ENCODE measurements around the gene MCF2. TPM values are rescaled to one million over a fixed set of nuclear protein-coding genes. Genes with fewer than 3 reads are reported as not detected.

The MCF2 gene
- total RNA-seq, 1 experiment from 2014 or later: 0.39 TPM

DNA sequence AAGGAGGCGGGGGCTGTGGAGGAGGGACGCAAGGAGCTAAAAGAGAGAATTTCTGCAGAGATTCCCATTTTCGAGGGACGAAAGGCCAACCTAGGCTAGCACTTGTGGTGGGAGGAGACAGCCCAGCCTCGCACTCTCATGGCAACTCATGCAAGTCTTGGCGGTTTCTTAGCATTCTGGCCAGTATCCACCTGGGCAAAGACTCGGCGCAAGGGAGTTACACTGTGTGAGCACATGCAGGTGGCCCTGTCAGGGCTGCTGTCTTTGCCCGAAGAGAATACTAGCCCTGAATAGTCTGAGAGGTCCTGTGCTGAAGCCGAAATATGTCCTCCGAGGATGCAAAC lies 15.5 kb downstream of the MCF2 start:
- no peaks in the 10 kb centered on the region; the same call in 1 of the 2 replicates for H3K27me3 ChIP-seq (ENCODE audit: insufficient read depth, low read length)
- H3K79me2 ChIP-seq (ENCODE audit: insufficient read depth, low read length): no peaks in the 10 kb centered on the region
- no peak overlapping the region for H3K18ac ChIP-seq (ENCODE audit: insufficient read length, low read depth, low read length)
- no peak overlapping the region for H3K14ac ChIP-seq (ENCODE audit: insufficient read depth, low read length)
- H3K4ac ChIP-seq (ENCODE audit: low read depth, low read length): no peak overlapping the region
- no peak overlapping the region for H3K23ac ChIP-seq (ENCODE audit: insufficient read length, low read depth, low read length)
- TF ChIP-seq, protein P1, sequence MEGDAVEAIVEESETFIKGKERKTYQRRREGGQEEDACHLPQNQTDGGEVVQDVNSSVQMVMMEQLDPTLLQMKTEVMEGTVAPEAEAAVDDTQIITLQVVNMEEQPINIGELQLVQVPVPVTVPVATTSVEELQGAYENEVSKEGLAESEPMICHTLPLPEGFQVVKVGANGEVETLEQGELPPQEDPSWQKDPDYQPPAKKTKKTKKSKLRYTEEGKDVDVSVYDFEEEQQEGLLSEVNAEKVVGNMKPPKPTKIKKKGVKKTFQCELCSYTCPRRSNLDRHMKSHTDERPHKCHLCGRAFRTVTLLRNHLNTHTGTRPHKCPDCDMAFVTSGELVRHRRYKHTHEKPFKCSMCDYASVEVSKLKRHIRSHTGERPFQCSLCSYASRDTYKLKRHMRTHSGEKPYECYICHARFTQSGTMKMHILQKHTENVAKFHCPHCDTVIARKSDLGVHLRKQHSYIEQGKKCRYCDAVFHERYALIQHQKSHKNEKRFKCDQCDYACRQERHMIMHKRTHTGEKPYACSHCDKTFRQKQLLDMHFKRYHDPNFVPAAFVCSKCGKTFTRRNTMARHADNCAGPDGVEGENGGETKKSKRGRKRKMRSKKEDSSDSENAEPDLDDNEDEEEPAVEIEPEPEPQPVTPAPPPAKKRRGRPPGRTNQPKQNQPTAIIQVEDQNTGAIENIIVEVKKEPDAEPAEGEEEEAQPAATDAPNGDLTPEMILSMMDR (conservative IDR thresholded peaks at IDR 0.05): no peak
- Mint-ChIP-seq H3K27ac (no peak overlapping the region; a peak in 1 of 7 replicates), H3K27me3 (ENCODE audit: low read depth) (peaks cover 37% of the 10 kb centered on the region), H3K9me3 (peaks cover 0 to 36% of the 10 kb centered on the region in 2 experiments; a peak in 2 of 5 replicates), H3K4me1 (peaks cover 7 to 13% of the 10 kb centered on the region in 2 experiments), H3K36me3 (ENCODE audit: insufficient read depth in 1 of 3, low read depth in 3 of 3) (no peaks in the 10 kb centered on the region), H3K4me3 (peak overlapping the region; percentile 49 to 59; a peak in 3 of 5 replicates)
- no peak overlapping the region for H3T11ph ChIP-seq (ENCODE audit: low read length)
- no peaks in the 10 kb centered on the region for H3K23me2 ChIP-seq (ENCODE audit: insufficient read length, low read depth, low read length, poor library complexity, severe bottlenecking)
- H4K8ac ChIP-seq (replicated peaks; ENCODE audit: insufficient read length, low read depth, low read length): no peak overlapping the region
- H3K4me1 ChIP-seq (ENCODE audit: insufficient read depth, low read length): no peaks in the 10 kb centered on the region; the same call in 1 of the 2 replicates
- H3K27ac ChIP-seq (ENCODE audit: insufficient read length, low read depth, low read length): no peak overlapping the region
- H3K79me1 ChIP-seq (ENCODE audit: insufficient read depth, low read depth, low read length, poor library complexity, severe bottlenecking): no peaks in the 10 kb centered on the region
- H2BK120ac ChIP-seq (ENCODE audit: low read depth, low read length, poor library complexity, severe bottlenecking): no peak overlapping the region
- no peak overlapping the region for H4K91ac ChIP-seq (ENCODE audit: insufficient read length, low read depth, low read length)
- no peak overlapping the region for H2BK5ac ChIP-seq (ENCODE audit: insufficient read length, low read length)
- no peak overlapping the region for H2BK15ac ChIP-seq (ENCODE audit: low read depth, low read length)
- H3K9ac ChIP-seq (ENCODE audit: extremely low read depth, insufficient read length, low read length): no peak overlapping the region
- no peak overlapping the region for H2BK20ac ChIP-seq (ENCODE audit: low read depth, low read length, poor library complexity, severe bottlenecking)
- no peaks in the 10 kb centered on the region for H4K20me1 ChIP-seq (ENCODE audit: control insufficient read depth, insufficient read depth, insufficient read length)
- no peaks in the 10 kb centered on the region for H3K9me3 ChIP-seq (ENCODE audit: control insufficient read depth, low read depth, low read length)
- peak; percentile 38 for DNase-seq
- no peak overlapping the region for H2AFZ ChIP-seq (ENCODE audit: low read length)
- H2BK12ac ChIP-seq (ENCODE audit: insufficient read length, low read depth, low read length): no peak overlapping the region
- no peak overlapping the region for H3K4me2 ChIP-seq (ENCODE audit: insufficient read depth, insufficient read length, low read length)
- WGBS (ENCODE audit: extremely low coverage, insufficient read length, low lambda C conversion rate): no CpG with 5 or more reads among the region's 11 CpGs
- no peak overlapping the region for H4K5ac ChIP-seq (ENCODE audit: insufficient read length, low read depth, low read length)
- no peak overlapping the region for H2AK5ac ChIP-seq (ENCODE audit: insufficient read length, low read length)
- no peak overlapping the region for H3K56ac ChIP-seq (ENCODE audit: insufficient read length, low read depth, low read length)
